GM18858 (cell line): ENCODE results near the gene SOX2.
"Not testable (repeated sequence)": the region's sequence is repeated elsewhere in the genome, so short reads cannot be mapped to it uniquely, and the experiment has no call there.

Experiments
- ATAC-seq: cut with Tn5 transposase; IDR thresholded peaks from one replicate; pipeline ENCODE4 v1.9.1; 2021; ENCODE audit not compliant: unreplicated experiment

Gene SOX2

DNA sequence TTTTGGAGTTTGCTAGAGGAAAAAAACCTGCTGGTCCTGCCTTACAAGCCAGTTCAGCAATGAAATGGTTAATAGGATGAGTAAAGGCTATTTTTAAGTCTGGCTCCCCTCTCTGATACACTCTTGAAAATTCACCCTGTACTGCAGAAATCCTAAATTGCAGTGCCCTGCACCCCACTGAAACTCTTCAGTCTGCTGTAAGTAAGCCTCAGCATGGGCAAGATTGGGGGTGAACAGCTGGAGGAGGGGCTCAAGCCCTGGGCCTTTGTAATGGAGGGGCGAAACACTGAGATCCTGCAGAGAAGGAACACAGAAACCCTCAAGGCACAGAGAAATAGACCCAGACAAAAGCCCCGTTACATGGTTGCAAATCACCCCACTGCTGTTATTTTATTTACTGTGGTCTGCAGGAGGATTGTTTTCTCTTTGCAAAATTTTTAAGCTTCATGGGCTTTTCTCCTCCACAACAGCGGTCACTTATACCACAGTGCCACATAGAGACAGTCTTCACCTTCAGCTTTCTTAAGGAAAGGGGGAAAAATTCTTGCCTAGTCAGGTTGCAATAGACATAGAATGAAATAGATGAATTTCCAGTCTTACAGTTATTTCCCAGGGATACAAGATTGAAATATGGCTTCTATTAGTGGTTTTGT, 45.0 kb downstream of the SOX2 start:
- ATAC-seq = no peak

DNA sequence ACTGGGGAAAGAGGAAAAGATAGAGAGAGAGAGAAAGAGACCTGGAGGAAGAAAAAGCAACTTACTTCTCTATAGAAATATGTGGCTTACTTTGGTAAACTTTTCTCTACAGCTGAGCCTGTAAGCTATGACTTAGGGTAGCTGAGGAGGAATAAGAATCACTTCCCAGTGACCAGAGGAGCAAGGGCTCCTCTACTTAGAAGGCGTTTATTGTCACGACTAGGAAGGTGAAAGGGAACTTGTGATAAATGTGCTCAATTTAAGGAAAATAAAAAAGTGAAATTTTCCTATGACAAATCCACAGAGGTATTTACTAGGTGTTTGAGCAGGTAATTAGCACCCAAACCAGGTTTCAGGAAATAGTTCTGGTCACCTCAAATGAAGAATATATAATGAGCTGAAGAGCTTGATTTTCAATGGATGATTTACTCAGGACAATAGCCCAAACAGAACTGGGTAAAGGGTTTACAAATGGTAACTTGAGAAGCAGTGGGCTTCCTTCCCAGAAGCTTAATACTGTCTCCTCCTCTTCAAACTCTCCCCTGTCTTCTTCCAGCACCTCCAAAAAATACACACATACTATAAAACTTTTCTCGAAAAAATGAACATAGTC, 46.1 kb downstream of the SOX2 start:
- no peak for ATAC-seq

DNA sequence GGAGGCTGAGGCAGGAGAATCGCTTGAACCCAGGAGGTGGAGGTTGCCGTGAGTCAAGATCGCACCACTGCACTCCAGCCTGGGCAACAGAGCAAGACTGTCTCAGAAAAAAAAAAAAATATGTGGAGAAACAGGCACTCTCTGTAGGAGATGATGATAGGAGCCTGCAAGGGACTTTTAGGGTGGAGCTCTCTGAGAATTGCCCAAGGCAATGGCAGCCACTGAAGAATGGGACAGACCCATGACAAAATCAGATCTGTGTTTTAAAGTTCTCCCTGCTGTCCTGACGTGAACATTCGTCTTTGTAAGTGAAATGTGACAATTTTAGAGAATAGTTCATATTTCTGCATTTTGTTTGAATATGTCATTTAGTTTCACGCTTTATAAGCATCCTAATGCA, 50.2 kb downstream of the SOX2 start:
- no peak for ATAC-seq

DNA sequence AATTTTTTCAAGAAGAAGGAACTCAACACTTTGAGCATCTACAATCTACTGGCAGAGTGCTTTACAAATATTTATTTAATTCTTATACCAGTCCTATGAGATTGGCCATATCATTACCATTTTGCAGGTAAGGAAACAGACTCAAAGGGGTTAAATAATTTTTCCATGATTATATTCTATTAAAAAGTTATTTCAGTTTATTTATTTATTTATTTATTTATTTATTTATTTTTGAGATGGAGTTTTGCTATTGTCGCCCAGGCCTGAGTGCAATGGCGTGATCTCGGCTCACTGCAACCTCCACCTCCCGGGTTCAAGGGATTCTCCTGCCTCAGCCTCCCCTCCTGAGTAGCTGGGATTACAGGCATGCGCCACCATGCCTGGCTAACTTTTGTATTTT, 52.3 kb downstream of the SOX2 start:
- ATAC-seq = not testable (repeated sequence)
